Right ventricle myocardium inferior (tissue), 1 donor: ENCODE data around the gene RTP2. TPM values are rescaled to one million over a fixed set of nuclear protein-coding genes. Genes with fewer than 3 reads are reported as not detected.
A peak's percentile ranks its signal among the peaks of the same experiment; 100 is the strongest.

Source experiments
- ATAC-seq: fragments of 200-7000 bp; cut with Tn5 transposase; one replicate; pipeline ENCODE4 v1.9.1; 2020; ENCODE audit warnings: mild to moderate bottlenecking, moderate library complexity
- DNase-seq: peaks from one replicate; pipeline ENCODE4 v3.0.0; 2021; ENCODE audit errors: missing footprints
- intact Hi-C: fragments of 100-400 bp; cut with DNase I; formaldehyde crosslinking; loops from one replicate; pipeline ENCODE4 v1.11.0; 2022
- total RNA-seq: library from RNA; stranded (reverse); fragmentation: NEBNext Ultra II Directional; extraction: Animal tissue kit (Norgen Biotek cat#: 25700); gene quantifications from one replicate; pipeline ENCODE4 v1.2.1, GENCODE V29; 2021
- donor health status: DM: no; HTN: yes; CAD: no; lungs with severe emphysema.

The RTP2 gene
- total RNA-seq, 1 donor from 2014 or later, result not detected

GRCh38 chr3:187740421-187741399, 38.4 kb upstream of the RTP2 start:
- DNase-seq (peak; percentile 88), ATAC-seq (no peak)

DNA sequence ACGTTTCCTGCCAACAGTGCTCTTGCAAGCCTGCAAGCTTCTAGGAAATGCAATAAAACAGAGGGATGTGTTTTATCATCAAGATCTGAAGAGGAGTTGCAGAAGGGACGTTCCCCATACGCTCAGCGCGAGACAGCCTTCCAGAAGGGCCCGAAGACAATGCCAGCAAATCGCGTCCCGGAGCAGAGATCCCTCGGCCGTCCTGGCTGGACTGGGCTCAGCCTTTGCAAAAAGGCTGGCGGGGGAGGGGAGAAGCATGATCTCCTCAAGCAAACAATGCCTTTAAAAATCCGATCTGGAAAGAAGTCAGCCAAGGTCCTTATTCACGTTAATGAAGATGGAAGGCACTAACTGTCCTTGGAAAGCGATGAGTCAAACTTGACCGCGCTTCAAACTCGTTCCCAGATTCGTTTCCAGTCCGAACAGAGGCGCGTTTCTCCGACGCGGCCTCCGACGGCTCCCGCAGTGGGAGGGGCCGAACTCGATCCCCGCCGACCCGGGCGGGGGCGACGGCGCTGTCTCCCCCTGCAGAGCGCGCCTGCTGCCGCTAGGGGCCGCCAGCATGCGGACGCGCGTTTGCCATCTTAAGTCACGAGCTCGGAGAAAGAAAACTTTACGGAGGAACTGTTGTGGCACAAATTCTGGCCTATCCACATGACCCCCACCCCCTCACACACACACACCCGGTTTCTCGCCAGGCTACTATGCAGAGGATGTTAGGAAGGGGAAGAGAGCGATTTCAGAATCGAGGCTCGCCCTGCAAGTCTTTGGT, 37.4 kb upstream of the RTP2 start:
- ATAC-seq (peak; percentile 23), DNase-seq (peak; percentile 94)
- intact Hi-C loops, result loop anchor here (2.0 to 10.0 kb wide), 13 partner anchors 313 to 1493 kb away; partner anchors contain the start of gene LPP

More at GRCh38 chr3:187740421-187741399, 38.4 kb upstream of the RTP2 start:
- intact Hi-C loops, result loop anchor here (2.0 to 10.0 kb wide), 8 partner anchors 312 to 1148 kb away; partner anchors contain the start of gene LPP

GRCh38 chr3:187739094-187739560, 36.8 kb upstream of the RTP2 start:
- peak; percentile 6 for ATAC-seq
- DNase-seq, result peak; percentile 70
- intact Hi-C loops, result loop anchor here (2.0 to 10.0 kb wide), 5 partner anchors 943 to 1494 kb away; no protein-coding TSS in a partner anchor

GRCh38 chr3:187738331-187739093, 36.2 kb upstream of the RTP2 start:
- peak; percentile 71 for ATAC-seq
- intact Hi-C loops, result loop anchor here (1.0 to 10.0 kb wide), 6 partner anchors 944 to 1494 kb away; no protein-coding TSS in a partner anchor
- peak; percentile 82 for DNase-seq

- intact Hi-C loops, result loop anchor here (1.0 to 10.0 kb wide), 6 partner anchors 944 to 1495 kb away; no protein-coding TSS in a partner anchor
- ATAC-seq, result no peak
Observed at GRCh38 chr3:187738071-187738330, 35.6 kb upstream of the RTP2 start.

GRCh38 chr3:187737368-187738070, 35.2 kb upstream of the RTP2 start:
- ATAC-seq (peak; percentile 35), DNase-seq (peak; percentile 92)
- intact Hi-C loops, result loop anchor here (1.0 to 10.0 kb wide), 6 partner anchors 945 to 1495 kb away; no protein-coding TSS in a partner anchor

More at GRCh38 chr3:187738071-187738330, 35.6 kb upstream of the RTP2 start:
- DNase-seq, result no peak

- intact Hi-C loops, result loop anchor here (5.0 to 10.0 kb wide), 2 partner anchors 945 to 1028 kb away; no protein-coding TSS in a partner anchor
- ATAC-seq (no peak), DNase-seq (no peak)
Observed at GRCh38 chr3:187737006-187737367, 34.6 kb upstream of the RTP2 start.

- no peak for DNase-seq
- intact Hi-C loops, result loop anchor here (5.0 to 10.0 kb wide), 2 partner anchors 946 to 1028 kb away; no protein-coding TSS in a partner anchor
- ATAC-seq, result no peak
Observed at GRCh38 chr3:187736418-187736871, 34.1 kb upstream of the RTP2 start.

GRCh38 chr3:187735837-187736236, 33.5 kb upstream of the RTP2 start:
- intact Hi-C loops, result loop anchor here (5.0 to 10.0 kb wide), 2 partner anchors 946 to 1029 kb away; no protein-coding TSS in a partner anchor
- no peak for DNase-seq
- ATAC-seq, result no peak

DNA sequence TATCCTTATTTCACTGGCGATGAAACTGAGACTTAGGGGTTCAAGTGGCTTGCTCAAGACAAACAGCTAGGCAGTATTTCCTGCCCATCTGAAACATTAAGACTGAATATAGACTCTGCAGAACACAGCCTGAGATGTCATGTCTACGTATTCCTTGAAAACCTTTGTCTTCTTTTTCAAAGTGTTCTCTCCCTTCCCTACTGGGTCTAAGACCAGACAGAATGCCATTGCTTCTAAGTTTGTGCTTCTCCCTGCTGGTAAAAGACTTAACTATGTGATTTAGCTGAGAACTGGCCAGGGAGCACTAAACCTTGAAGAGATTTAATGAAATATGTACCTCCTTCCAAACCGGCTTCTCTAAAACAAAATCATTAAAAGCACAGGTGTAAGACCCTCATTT, 33.0 kb upstream of the RTP2 start:
- no peak for ATAC-seq
- intact Hi-C loops, result loop anchor here (5.0 to 10.0 kb wide), 2 partner anchors 947 to 1029 kb away; no protein-coding TSS in a partner anchor
- DNase-seq, result no peak

DNA sequence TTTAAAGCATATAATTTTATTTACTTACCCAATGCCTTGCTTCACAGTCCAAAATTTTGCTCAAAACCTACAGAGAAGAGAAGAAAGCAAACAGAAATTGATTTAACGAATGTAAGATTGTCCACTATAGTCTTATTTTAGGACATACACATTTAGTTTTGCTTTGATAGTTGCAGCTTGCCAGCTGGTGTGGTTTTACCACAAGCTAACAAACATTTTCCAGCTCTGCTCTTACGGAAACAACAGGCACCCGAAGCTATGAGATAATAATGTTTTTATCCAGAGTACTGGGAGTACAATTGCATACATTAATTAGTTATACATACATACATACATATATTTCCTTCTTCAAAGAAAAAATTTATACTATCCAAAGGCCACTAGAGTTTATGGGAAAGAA, 32.5 kb upstream of the RTP2 start:
- intact Hi-C loops, result loop anchor here (5.0 to 10.0 kb wide), 2 partner anchors 947 to 1030 kb away; no protein-coding TSS in a partner anchor
- DNase-seq (no peak), ATAC-seq (no peak)

- ATAC-seq (no peak), DNase-seq (no peak)
- intact Hi-C loops, result loop anchor here (10.0 kb wide), 1 partner anchor 1031 kb away; no protein-coding TSS in a partner anchor
Observed at GRCh38 chr3:187733371-187733770, 31.0 kb upstream of the RTP2 start.

- DNase-seq, result no peak
- intact Hi-C loops, result no loop called here
- ATAC-seq, result no peak
Observed at GRCh38 chr3:187729598-187729997, 27.2 kb upstream of the RTP2 start.

- ATAC-seq (no peak), DNase-seq (no peak)
- intact Hi-C loops, result no loop called here
Observed at GRCh38 chr3:187728940-187729583, 26.7 kb upstream of the RTP2 start.

GRCh38 chr3:187728248-187728647, 25.9 kb upstream of the RTP2 start:
- DNase-seq (no peak), ATAC-seq (no peak)
- intact Hi-C loops, result no loop called here

- ATAC-seq, result no peak
- no peak for DNase-seq
- intact Hi-C loops, result no loop called here
Observed at GRCh38 chr3:187726564-187726963, 24.2 kb upstream of the RTP2 start.
